ENCODE data around the gene PNPLA1.

Gene PNPLA1

DNA sequence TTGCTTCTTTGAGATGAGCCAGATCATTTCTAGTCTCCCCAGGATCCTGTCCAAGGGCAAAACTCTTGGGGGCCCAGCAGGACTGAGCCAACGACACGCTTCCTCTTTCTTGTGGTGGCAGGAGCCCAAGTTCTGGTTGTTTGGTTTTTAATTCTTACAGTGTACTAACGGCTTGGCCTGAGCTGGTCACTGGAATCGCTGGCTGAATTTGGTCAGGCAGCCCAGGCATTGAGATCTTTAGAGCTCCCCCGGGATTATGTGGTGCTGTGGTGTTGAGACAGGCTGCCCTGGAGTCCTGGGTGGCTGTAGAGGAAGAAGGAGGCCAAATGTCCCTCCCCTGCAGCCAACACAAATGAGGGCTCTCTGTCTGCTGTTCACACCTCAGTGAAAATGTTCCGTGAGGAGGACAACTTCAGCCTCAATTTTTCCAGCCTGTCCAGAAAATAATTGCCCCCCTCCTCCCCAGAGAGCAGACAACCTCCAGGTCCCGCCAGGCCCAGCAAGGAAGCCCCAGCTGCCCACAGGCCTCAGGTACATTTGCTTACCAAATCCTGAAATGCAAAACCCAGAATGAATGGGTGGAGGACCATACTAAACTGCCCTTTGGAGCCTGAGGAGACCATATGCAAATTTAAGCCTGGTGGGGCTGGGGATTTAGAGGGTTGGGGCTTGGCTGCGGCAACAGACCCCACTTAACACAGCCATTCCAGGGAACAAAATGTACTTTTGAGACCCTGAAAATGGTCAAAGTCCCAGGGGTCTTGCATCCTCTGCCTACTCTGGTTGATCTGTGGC is 43.2 kb downstream of the PNPLA1 start:
- no peak overlapping the region for H3K27ac Mint-ChIP-seq
- no peaks in the 10 kb centered on the region for H3K9me3 Mint-ChIP-seq (ENCODE audit: low read depth)
- no peaks in the 10 kb centered on the region for H3K4me1 Mint-ChIP-seq (ENCODE audit: low read depth)
- H3K4me3 Mint-ChIP-seq = no peak overlapping the region
- no peaks in the 10 kb centered on the region for H3K36me3 Mint-ChIP-seq
- H3K27me3 Mint-ChIP-seq = peaks cover 2% of the 10 kb centered on the region

DNA sequence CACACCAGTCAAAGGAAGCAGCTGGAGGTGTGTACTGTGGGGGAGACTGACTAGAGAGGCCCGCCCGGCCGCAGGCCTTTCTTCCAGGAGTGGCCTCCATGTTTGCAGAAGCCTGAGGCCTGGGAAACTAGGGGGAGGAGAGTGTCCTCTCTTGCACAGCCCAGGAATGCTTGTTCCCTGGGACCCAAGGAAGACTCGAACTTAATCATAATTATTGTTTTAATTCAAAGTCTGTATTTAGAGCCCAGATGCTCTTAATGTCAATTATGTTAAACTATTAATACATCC is 43.7 kb downstream of the PNPLA1 start:
- no peak overlapping the region for H3K4me3 Mint-ChIP-seq
- no peaks in the 10 kb centered on the region for H3K4me1 Mint-ChIP-seq (ENCODE audit: low read depth)
- peaks cover 2% of the 10 kb centered on the region for H3K27me3 Mint-ChIP-seq
- H3K36me3 Mint-ChIP-seq = no peaks in the 10 kb centered on the region
- H3K27ac Mint-ChIP-seq = no peak overlapping the region
- no peaks in the 10 kb centered on the region for H3K9me3 Mint-ChIP-seq (ENCODE audit: low read depth)

DNA sequence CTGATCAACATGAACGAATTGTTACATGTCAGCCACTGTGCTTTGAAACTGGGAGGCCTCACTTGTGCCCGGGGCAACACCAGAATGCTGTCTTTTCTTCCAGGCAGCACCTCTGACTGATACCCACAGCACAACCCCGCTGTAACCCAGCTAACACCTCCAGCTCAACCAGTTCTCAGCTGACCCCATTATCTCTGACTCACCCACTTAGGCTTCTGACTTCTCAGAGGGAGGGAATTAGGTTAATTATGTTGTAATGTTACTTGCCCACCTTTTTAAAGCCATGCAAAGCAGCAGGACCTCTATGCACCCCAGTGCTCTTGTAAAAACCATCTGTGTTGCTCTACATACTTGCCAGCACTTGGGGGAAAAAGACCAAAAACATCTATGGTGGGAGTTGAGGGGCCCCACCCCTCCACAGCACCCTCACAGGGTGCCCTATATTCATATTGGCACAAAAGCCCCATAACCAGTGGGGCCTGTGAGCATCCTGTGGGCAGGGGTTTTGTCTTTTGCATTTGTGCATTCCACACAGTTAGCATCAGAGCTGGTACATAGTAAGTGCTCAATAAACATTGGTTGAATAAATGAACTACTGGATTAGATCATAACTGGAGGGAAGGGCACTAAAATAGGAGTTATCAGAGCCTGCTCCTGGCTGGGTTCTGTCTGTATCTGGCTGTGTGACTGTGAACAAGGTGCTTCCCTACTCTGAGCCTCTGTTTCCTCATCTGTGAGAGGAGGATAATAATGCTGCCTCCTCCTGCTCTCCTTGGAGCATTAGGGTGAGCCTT is 44.6 kb downstream of the PNPLA1 start:
- Mint-ChIP-seq H3K4me3 (no peak overlapping the region), H3K4me1 (ENCODE audit: low read depth) (no peaks in the 10 kb centered on the region), H3K27me3 (peaks cover 2% of the 10 kb centered on the region), H3K9me3 (ENCODE audit: low read depth) (no peaks in the 10 kb centered on the region), H3K27ac (no peak overlapping the region), H3K36me3 (no peaks in the 10 kb centered on the region)

DNA sequence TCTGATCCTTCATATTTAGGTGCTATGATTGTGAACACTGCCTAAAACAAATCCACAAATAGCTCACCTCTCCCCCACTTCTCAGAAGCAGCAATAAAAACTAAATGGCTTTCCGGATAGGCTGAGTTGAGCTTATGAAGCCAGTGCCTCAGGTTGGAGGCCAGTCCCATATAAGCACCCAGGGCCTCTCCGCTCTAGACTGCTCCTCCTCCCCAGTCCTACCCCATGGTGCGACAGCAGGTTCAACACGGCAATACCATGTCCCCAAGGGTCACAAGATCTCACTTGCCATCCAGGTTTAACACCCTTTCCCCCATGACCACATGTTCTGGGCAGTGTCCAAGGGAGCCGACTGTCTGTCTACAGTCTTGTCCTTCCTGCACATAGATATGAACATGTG is 46.1 kb downstream of the PNPLA1 start:
- H3K4me1 Mint-ChIP-seq (ENCODE audit: low read depth) = no peaks in the 10 kb centered on the region
- H3K4me3 Mint-ChIP-seq = no peak overlapping the region
- H3K36me3 Mint-ChIP-seq = no peaks in the 10 kb centered on the region
- H3K27ac Mint-ChIP-seq = no peak overlapping the region
- peaks cover 2% of the 10 kb centered on the region for H3K27me3 Mint-ChIP-seq
- H3K9me3 Mint-ChIP-seq (ENCODE audit: low read depth) = no peaks in the 10 kb centered on the region

DNA sequence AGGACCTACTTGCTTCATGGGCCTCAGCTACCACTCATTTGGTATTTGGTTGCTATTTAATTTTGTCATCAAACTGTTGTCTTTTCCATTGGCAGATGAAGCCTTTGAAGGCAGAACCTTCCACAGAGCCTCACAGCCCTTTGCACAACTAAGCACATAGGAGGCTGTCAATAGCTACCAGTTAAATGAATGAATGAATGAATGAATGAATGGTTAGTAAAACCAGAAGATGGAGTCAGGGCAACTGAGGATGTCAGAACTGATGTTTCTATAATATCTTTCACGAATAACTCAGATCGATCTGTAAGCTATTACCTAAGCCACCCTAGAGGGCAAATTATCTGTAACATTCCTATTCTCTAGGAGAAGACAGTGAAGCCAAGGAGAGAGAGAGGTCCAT is 47.8 kb downstream of the PNPLA1 start:
- H3K4me3 Mint-ChIP-seq = no peak overlapping the region
- H3K36me3 Mint-ChIP-seq = no peaks in the 10 kb centered on the region
- H3K27me3 Mint-ChIP-seq = no peaks in the 10 kb centered on the region
- no peaks in the 10 kb centered on the region for H3K9me3 Mint-ChIP-seq (ENCODE audit: low read depth)
- no peak overlapping the region for H3K27ac Mint-ChIP-seq
- no peaks in the 10 kb centered on the region for H3K4me1 Mint-ChIP-seq (ENCODE audit: low read depth)

DNA sequence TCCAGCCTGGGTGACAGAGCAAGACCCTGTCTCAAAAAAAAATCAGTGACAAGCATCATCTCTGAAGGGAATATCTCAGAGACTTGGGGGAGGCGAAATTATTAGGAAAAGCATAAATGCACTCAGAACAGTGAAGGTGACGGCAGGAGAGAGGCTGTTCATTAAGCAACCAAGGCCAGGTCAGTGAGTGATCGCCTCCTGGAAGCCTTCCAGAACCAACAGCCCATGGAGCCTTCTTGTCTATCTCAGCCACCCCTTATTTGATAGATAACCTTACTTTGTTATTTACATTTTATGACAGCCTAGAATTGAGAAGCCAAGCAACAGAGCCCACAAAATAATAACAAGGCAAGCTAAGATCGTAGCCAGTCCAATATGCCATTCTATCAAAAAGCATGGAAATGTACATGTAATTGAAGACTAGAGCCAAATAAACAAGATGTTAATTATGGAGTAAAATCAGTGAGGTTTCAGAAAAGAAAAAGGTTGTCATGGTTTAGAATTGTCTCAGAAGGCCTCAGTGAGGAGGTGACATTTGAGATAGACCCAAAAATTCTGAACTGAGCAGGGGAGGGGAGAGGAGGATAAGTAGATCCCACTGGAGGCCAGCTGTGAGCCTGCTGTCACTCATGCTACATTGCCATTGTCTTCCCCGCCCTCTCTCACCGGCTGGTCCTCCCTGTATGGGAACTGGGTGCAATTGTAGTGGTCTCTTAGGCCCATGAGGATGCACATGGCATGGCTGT is 49.0 kb downstream of the PNPLA1 start:
- Mint-ChIP-seq H3K27ac (no peak overlapping the region), H3K36me3 (no peaks in the 10 kb centered on the region), H3K9me3 (ENCODE audit: low read depth) (no peaks in the 10 kb centered on the region), H3K4me3 (no peak overlapping the region), H3K4me1 (ENCODE audit: low read depth) (no peaks in the 10 kb centered on the region), H3K27me3 (no peaks in the 10 kb centered on the region)

DNA sequence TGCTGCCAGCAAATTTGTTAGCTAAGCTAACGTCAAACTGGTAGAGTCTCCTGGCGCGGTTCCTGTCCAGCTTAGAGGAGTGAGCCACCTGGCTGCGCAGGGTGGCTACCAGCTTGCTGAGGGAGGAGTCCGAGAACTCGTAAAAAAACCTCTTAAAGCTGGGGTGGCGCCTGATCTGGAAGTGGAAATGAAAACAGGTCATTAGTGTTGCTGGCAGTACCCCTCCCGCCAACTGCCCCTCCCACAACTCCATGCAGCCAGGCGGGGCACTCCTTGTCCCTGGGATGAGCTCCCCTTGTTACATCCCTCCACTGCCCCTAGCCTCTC is 49.5 kb downstream of the PNPLA1 start:
- H3K4me1 Mint-ChIP-seq (ENCODE audit: low read depth) = no peaks in the 10 kb centered on the region
- no peaks in the 10 kb centered on the region for H3K27me3 Mint-ChIP-seq
- no peak overlapping the region for H3K27ac Mint-ChIP-seq
- no peaks in the 10 kb centered on the region for H3K9me3 Mint-ChIP-seq (ENCODE audit: low read depth)
- H3K36me3 Mint-ChIP-seq = no peaks in the 10 kb centered on the region
- H3K4me3 Mint-ChIP-seq = no peak overlapping the region

DNA sequence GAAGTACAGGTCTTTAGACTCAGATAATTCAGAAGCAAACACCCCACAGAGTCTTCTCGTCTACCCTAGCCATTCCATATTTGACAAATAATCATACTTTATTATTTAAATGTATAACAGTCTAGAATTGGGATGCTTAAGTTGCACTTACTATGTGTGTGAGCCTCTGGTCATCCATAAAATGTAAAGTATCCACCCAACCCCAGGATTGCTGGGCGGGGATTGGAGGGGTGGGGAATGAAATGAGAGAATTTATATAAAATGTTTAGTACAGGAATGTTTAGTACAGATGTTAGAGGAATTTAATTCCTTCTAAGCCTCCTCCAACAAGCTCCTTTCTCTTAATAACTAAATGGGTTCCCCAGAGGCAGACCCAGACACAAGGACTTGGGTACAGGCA is 50.0 kb downstream of the PNPLA1 start:
- no peaks in the 10 kb centered on the region for H3K27me3 Mint-ChIP-seq
- H3K4me1 Mint-ChIP-seq (ENCODE audit: low read depth) = no peaks in the 10 kb centered on the region
- H3K27ac Mint-ChIP-seq = no peak overlapping the region
- no peak overlapping the region for H3K4me3 Mint-ChIP-seq
- H3K36me3 Mint-ChIP-seq = no peaks in the 10 kb centered on the region
- H3K9me3 Mint-ChIP-seq (ENCODE audit: low read depth) = no peaks in the 10 kb centered on the region

DNA sequence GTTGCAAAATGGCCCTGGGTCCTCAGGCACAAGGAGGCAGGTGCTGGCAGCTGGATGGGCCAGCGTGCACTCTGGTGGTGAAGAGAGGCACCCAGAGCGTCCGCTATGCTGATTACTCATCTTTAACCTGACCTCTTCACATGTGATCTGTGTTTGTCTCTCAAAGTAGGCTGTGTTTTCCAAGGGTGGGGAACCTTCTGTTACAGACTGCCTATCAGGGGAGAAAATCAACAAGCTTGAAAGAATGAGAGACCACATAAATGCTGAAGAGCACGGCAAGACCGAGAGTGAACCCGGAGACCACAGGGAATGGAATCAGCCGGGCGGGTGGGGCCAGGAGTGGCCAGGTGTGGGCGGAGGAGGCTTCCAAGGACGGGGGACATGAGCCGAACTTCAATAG is 50.6 kb downstream of the PNPLA1 start:
- Mint-ChIP-seq H3K36me3 (no peaks in the 10 kb centered on the region), H3K4me1 (ENCODE audit: low read depth) (no peaks in the 10 kb centered on the region), H3K27ac (no peak overlapping the region), H3K4me3 (no peak overlapping the region), H3K9me3 (ENCODE audit: low read depth) (no peaks in the 10 kb centered on the region), H3K27me3 (no peaks in the 10 kb centered on the region)

DNA sequence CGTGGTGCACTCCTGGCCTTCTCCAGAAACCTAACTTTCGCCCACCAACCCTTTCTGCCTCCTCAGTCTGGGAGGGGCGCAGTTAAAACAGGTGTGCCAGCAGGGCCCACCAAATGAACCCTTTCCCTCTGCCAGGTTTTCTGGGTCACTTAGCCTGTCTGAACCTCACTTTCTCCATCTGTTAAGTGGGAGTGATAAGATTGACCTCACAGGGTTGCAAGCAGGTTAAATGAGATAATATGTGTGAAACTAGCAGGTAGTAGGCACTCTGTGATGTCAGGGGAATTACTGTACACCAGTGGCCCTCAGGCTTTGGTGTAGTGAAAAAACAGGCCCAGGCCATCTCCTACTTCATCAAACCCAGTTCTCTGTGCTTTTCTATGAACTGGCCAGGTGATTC is 52.7 kb downstream of the PNPLA1 start:
- Mint-ChIP-seq H3K36me3 (no peaks in the 10 kb centered on the region), H3K4me3 (no peak overlapping the region), H3K27me3 (no peaks in the 10 kb centered on the region), H3K9me3 (ENCODE audit: low read depth) (no peaks in the 10 kb centered on the region), H3K4me1 (ENCODE audit: low read depth) (no peaks in the 10 kb centered on the region), H3K27ac (no peak overlapping the region)

DNA sequence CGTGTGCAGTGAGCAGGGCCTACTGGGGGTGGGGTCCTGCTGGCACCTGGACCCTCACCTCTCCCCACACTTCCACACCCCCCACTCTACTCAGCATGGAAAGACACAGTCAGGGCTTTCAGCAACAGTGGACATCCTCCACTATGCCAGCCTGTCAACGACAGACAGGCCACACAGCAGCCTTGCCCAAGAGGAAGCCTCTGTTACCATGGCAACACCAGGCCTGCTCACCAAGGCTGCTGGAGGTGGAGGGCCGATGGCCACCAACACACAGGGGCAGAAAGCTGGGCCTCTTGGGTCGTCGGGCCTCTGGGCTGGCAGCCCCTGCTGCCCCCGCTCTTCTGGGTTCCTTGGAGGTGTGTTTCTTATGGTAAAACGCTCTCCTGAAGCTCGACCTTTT is 53.2 kb downstream of the PNPLA1 start:
- Mint-ChIP-seq H3K36me3 (no peaks in the 10 kb centered on the region), H3K9me3 (ENCODE audit: low read depth) (no peaks in the 10 kb centered on the region), H3K27me3 (no peaks in the 10 kb centered on the region), H3K4me1 (ENCODE audit: low read depth) (peaks cover 1% of the 10 kb centered on the region), H3K4me3 (no peak overlapping the region), H3K27ac (no peak overlapping the region)

DNA sequence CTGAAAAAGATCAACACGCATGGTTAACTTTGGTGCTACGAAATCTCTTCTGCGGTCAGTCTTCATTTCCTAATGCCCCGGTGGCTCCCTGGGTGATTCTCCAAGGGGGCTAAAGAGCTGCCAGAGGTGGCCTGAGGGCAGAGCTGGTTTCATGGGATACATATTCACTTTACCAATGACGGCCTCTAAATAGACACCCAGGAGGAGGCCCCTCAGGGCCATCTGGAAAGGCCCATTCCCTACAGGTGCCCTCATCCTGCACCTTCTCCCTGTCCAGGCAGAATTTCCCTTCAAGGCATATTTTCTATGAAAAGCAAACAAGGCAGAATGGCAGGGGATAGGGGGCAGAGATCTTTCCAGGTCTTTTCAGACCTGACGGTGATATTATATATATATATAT is 54.3 kb downstream of the PNPLA1 start:
- Mint-ChIP-seq H3K27ac (no peak overlapping the region), H3K27me3 (no peaks in the 10 kb centered on the region), H3K4me1 (ENCODE audit: low read depth) (peaks cover 1% of the 10 kb centered on the region), H3K9me3 (ENCODE audit: low read depth) (no peaks in the 10 kb centered on the region), H3K36me3 (no peaks in the 10 kb centered on the region), H3K4me3 (no peak overlapping the region)

DNA sequence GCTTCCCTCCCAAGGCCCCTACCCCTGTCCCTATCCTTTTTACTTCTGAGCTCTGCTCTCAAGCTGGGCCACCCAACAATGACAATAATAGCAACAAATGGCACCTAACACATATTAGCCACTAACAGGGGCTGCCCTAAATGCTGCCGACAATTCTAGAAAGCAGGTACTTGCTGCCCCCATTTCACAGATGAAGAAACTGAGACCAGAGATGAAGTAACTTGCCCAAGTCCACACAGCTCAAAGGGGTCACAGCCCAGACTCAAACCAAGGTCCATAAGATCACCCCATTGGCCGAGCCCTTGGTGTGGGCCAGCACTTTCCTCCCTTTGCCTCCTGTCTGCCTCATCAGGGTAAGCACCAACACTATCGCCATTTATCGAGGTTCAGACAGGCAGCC is 54.9 kb downstream of the PNPLA1 start:
- Mint-ChIP-seq H3K4me1 (ENCODE audit: low read depth) (peaks cover 1% of the 10 kb centered on the region), H3K27ac (no peak overlapping the region), H3K36me3 (no peaks in the 10 kb centered on the region), H3K4me3 (no peak overlapping the region), H3K27me3 (no peaks in the 10 kb centered on the region), H3K9me3 (ENCODE audit: low read depth) (no peaks in the 10 kb centered on the region)

DNA sequence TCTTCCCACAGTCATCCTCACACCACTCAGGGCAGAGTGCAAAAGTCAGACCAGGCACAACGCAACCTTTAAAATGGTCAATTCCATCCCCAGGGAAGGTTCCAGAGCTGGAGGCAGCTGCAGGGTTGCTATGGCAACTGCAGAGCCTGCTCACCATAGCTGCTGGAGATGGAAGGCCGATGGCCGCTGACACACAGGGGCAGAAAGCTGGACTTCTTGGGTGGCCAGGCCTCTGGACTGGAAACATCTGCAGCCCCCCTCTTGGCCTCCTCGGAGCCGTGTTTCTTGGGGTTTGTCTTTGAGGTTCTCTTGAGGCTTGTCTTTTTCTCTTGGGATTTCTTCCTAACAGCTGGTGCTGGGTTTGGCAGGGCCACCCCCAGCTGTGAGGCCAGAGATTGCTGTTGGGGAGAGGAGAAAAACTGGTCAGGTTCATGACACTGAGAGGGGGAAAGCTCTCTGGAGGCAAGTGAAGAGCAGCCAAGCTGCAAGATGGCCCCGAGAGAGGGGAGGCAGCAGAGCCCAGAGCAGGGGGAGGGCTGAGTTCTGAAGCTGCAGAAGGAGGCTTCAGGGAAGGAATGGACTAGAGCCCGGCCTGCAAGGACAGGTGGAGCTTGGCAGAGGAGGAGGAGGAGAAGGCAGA is 56.6 kb downstream of the PNPLA1 start:
- Mint-ChIP-seq H3K9me3 (ENCODE audit: low read depth) (no peaks in the 10 kb centered on the region), H3K36me3 (no peaks in the 10 kb centered on the region), H3K27me3 (no peaks in the 10 kb centered on the region), H3K27ac (no peak overlapping the region), H3K4me3 (no peak overlapping the region), H3K4me1 (ENCODE audit: low read depth) (peaks cover 1% of the 10 kb centered on the region)

DNA sequence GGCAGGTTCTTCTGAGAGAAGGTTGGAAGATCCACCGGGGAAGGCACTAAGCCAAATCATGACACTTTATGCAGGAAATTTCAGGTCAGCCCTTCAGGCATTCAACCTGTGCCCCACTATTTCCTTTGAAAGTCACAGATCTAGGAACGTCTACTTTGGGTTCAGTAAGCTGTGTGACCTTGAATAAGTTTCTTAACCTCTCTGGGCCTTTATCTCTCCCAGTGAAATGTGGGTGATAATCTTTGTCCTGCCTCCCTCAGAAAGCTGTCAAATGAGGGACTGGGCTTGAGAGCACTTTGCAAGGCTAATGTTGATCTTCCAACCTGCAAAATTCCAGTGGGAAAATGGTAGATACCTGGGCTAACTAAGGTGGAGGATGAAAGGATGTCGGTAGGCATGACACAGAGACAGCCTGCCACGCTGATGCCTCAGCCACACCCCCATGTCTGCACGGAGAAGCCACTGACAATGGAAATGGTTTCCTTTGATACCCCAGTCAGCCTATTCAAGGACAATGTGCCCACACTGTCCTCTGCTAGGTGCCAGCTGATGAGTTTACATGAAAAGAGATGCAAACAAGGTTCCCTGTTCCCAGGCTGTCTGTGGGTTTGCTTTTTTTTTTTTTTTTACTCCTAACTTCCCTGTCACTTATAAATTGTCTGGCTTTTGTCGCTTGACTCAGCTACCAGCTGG is 57.5 kb downstream of the PNPLA1 start:
- peaks cover 4% of the 10 kb centered on the region for H3K27me3 Mint-ChIP-seq
- no peaks in the 10 kb centered on the region for H3K36me3 Mint-ChIP-seq
- H3K27ac Mint-ChIP-seq = no peak overlapping the region
- H3K4me3 Mint-ChIP-seq = no peak overlapping the region
- peaks cover 1% of the 10 kb centered on the region for H3K4me1 Mint-ChIP-seq (ENCODE audit: low read depth)
- H3K9me3 Mint-ChIP-seq (ENCODE audit: low read depth) = no peaks in the 10 kb centered on the region
